Adrenal gland (tissue), 5 donors: ENCODE measurements around the gene AKAP11.

Source experiments
- POLR2A ChIP-seq, 2 donors: fragments of 450-650 bp; IDR thresholded peaks; one replicate each; pipeline ENCODE4 v1.6.1; 2017; ENCODE audit warnings: antibody characterized with exemption in 2 of 2, mild to moderate bottlenecking in 2 of 2, moderate library complexity in 1 of 2
- TF ChIP-seq, protein P1 (sequence below), 6 experiments: fragments of 450-650 bp in 4 of 6; fragments of 200-600 bp in 2 of 6; sonication (generic) in 1 of 6; IDR thresholded peaks; 1 replicate in 5 of 6; 2 replicates in 1 of 6; pipeline versions ENCODE4 v1.5.1 to v1.8.0; 2016 to 2021; ENCODE audit warnings: antibody characterized with exemption in 6 of 6, mild to moderate bottlenecking in 2 of 6, moderate library complexity in 1 of 6
- donor health status: DM: no; HTN: no; CAD: no.

DNA sequence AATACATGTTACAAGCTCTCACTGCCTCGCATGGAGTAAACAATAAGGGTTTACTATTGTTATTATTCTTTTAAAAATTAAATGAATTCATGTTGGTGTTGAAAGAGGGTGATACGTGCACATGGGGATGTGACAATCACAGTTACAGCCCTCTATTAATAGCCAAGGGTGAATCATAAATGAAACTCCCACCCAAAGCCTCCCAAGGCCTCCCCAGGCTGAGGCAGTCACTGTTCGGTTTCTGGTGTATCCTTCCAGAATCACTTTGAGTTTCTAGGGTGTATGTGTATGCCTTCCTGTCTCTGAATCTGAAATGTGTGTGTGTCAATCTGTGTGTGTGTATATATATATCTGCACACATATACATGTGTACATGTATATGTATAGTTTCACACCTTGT, 73.4 kb downstream of the AKAP11 start:
- TF ChIP-seq, protein P1, sequence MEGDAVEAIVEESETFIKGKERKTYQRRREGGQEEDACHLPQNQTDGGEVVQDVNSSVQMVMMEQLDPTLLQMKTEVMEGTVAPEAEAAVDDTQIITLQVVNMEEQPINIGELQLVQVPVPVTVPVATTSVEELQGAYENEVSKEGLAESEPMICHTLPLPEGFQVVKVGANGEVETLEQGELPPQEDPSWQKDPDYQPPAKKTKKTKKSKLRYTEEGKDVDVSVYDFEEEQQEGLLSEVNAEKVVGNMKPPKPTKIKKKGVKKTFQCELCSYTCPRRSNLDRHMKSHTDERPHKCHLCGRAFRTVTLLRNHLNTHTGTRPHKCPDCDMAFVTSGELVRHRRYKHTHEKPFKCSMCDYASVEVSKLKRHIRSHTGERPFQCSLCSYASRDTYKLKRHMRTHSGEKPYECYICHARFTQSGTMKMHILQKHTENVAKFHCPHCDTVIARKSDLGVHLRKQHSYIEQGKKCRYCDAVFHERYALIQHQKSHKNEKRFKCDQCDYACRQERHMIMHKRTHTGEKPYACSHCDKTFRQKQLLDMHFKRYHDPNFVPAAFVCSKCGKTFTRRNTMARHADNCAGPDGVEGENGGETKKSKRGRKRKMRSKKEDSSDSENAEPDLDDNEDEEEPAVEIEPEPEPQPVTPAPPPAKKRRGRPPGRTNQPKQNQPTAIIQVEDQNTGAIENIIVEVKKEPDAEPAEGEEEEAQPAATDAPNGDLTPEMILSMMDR (IDR thresholded peaks at IDR 0.05): no peak
- TF ChIP-seq POLR2A (IDR thresholded peaks at IDR 0.05): no peak
